ENCODE data around the gene SARDH. TPM values are rescaled to one million over a fixed set of nuclear protein-coding genes. Genes with fewer than 3 reads are reported as not detected.
A peak's percentile ranks its signal among the peaks of the same experiment; 100 is the strongest.

SARDH gene
- total RNA-seq, 1 donor from 2014 or later, result 5.0 TPM

GRCh38 chr9:133772581-133772980, 34.4 kb upstream of the SARDH start:
- DNase-seq (ENCODE audit: low spot score), result no peak
- TF ChIP-seq CTCF (IDR thresholded peaks at IDR 0.05; ENCODE audit: unreplicated experiment), result no peak
- no peak overlapping the region for H3K4me3 Mint-ChIP-seq (ENCODE audit: unreplicated experiment)
- H3K27ac Mint-ChIP-seq (ENCODE audit: unreplicated experiment), result no peak overlapping the region
- no peaks in the 10 kb centered on the region for H3K4me1 Mint-ChIP-seq (ENCODE audit: unreplicated experiment)
- H3K36me3 Mint-ChIP-seq (ENCODE audit: low read depth, unreplicated experiment), result peaks cover 14% of the 10 kb centered on the region
- peaks cover 3% of the 10 kb centered on the region for H3K27me3 Mint-ChIP-seq (ENCODE audit: unreplicated experiment)
- no peaks in the 10 kb centered on the region for H3K9me3 Mint-ChIP-seq (ENCODE audit: unreplicated experiment)

GRCh38 chr9:133771486-133772482, 33.6 kb upstream of the SARDH start:
- no peaks in the 10 kb centered on the region for H3K4me1 Mint-ChIP-seq (ENCODE audit: unreplicated experiment)
- H3K9me3 Mint-ChIP-seq (ENCODE audit: unreplicated experiment), result peaks cover 6% of the 10 kb centered on the region
- no peak overlapping the region for H3K4me3 Mint-ChIP-seq (ENCODE audit: unreplicated experiment)
- H3K36me3 Mint-ChIP-seq (ENCODE audit: low read depth, unreplicated experiment), result peaks cover 22% of the 10 kb centered on the region
- H3K27ac Mint-ChIP-seq (ENCODE audit: unreplicated experiment), result no peak overlapping the region
- H3K27me3 Mint-ChIP-seq (ENCODE audit: unreplicated experiment), result peaks cover 3% of the 10 kb centered on the region
- TF ChIP-seq CTCF (IDR thresholded peaks at IDR 0.05; ENCODE audit: unreplicated experiment), result no peak
- DNase-seq (ENCODE audit: low spot score), result no peak

- H3K4me1 Mint-ChIP-seq (ENCODE audit: unreplicated experiment), result peaks cover 11% of the 10 kb centered on the region
- no peak for TF ChIP-seq CTCF (IDR thresholded peaks at IDR 0.05; ENCODE audit: unreplicated experiment)
- peaks cover 34% of the 10 kb centered on the region for H3K36me3 Mint-ChIP-seq (ENCODE audit: low read depth, unreplicated experiment)
- H3K27me3 Mint-ChIP-seq (ENCODE audit: unreplicated experiment), result peaks cover 3% of the 10 kb centered on the region
- H3K27ac Mint-ChIP-seq (ENCODE audit: unreplicated experiment), result no peak overlapping the region
- DNase-seq (ENCODE audit: low spot score), result no peak
- H3K4me3 Mint-ChIP-seq (ENCODE audit: unreplicated experiment), result peak overlapping the region; percentile 60
- H3K9me3 Mint-ChIP-seq (ENCODE audit: unreplicated experiment), result peaks cover 7% of the 10 kb centered on the region
Observed at GRCh38 chr9:133770076-133770777, 32.1 kb upstream of the SARDH start.

GRCh38 chr9:133769511-133770075, 31.4 kb upstream of the SARDH start:
- Mint-ChIP-seq H3K4me1 (ENCODE audit: unreplicated experiment) (peaks cover 11% of the 10 kb centered on the region), H3K27me3 (ENCODE audit: unreplicated experiment) (peaks cover 3% of the 10 kb centered on the region), H3K9me3 (ENCODE audit: unreplicated experiment) (peaks cover 7% of the 10 kb centered on the region), H3K36me3 (ENCODE audit: low read depth, unreplicated experiment) (peaks cover 34% of the 10 kb centered on the region), H3K27ac (ENCODE audit: unreplicated experiment) (no peak overlapping the region), H3K4me3 (ENCODE audit: unreplicated experiment) (no peak overlapping the region)
- TF ChIP-seq CTCF (IDR thresholded peaks at IDR 0.05; ENCODE audit: unreplicated experiment), result no peak
- DNase-seq (ENCODE audit: low spot score), result no peak
